Activated CD4-positive, CD25-positive, alpha-beta regulatory T cell treated with anti-CD3 and anti-CD28 coated beads, Interleukin-2, amount 50 U/mL, for 24 hours (primary cell): Measurements from ENCODE around the gene SMPDL3A.

Source experiments
- ATAC-seq, 2 donors: fragments of 150-1000 bp; cut with Tn5 transposase; one replicate each; pipeline ENCODE4 v1.10.0; 2021; ENCODE audit warnings: mild to moderate bottlenecking in 1 of 2, moderate library complexity in 1 of 2

Gene SMPDL3A

GRCh38 chr6:122778302-122778701 lies 10.8 kb upstream of the SMPDL3A start:
- no peak for ATAC-seq

- ATAC-seq, result no peak
Observed at GRCh38 chr6:122778985-122779661, 9.9 kb upstream of the SMPDL3A start.

- no peak for ATAC-seq
Observed at GRCh38 chr6:122779667-122780066, 9.4 kb upstream of the SMPDL3A start, which contains the start of gene FABP7. Gene FABP7 (plus strand): TSS chr6:122779716. CDS start chr6:122779795, 79 bp downstream.

- no peak for ATAC-seq
Observed at GRCh38 chr6:122780114-122780513, 8.9 kb upstream of the SMPDL3A start.

- ATAC-seq, result no peak
Observed at GRCh38 chr6:122781716-122782115, 7.3 kb upstream of the SMPDL3A start.

- ATAC-seq, result no peak
Observed at GRCh38 chr6:122783401-122783800, 5.7 kb upstream of the SMPDL3A start.

GRCh38 chr6:122785891-122786290 lies 3.2 kb upstream of the SMPDL3A start:
- no peak for ATAC-seq

GRCh38 chr6:122787721-122788120 lies 1.3 kb upstream of the SMPDL3A start:
- no peak for ATAC-seq

- no peak for ATAC-seq
Observed at GRCh38 chr6:122788208-122788607, 850 bp upstream of the SMPDL3A start.

- ATAC-seq, result no peak
Observed at GRCh38 chr6:122788663-122789181, 336 bp upstream of the SMPDL3A start.

- no peak for ATAC-seq
Observed at GRCh38 chr6:122790028-122790422, 967 bp downstream of the SMPDL3A start.

GRCh38 chr6:122790423-122791309 lies 1.6 kb downstream of the SMPDL3A start:
- ATAC-seq, result no peak

GRCh38 chr6:122791310-122791679 lies 2.2 kb downstream of the SMPDL3A start:
- ATAC-seq, result no peak

GRCh38 chr6:122792766-122793165 lies 3.7 kb downstream of the SMPDL3A start:
- ATAC-seq, result no peak

- ATAC-seq, result no peak
Observed at GRCh38 chr6:122797537-122797936, 8.5 kb downstream of the SMPDL3A start.

GRCh38 chr6:122798099-122798641 lies 9.1 kb downstream of the SMPDL3A start:
- ATAC-seq, result peak; percentile 51 to 56

GRCh38 chr6:122799140-122799745 lies 10.2 kb downstream of the SMPDL3A start:
- ATAC-seq, result no peak

GRCh38 chr6:122799916-122800686 lies 11.0 kb downstream of the SMPDL3A start:
- no peak for ATAC-seq

GRCh38 chr6:122800906-122801305 lies 11.8 kb downstream of the SMPDL3A start:
- no peak for ATAC-seq

- ATAC-seq, result no peak
Observed at GRCh38 chr6:122801397-122801796, 12.3 kb downstream of the SMPDL3A start.

GRCh38 chr6:122803171-122803661 lies 14.2 kb downstream of the SMPDL3A start:
- no peak for ATAC-seq

GRCh38 chr6:122804962-122805485 lies 16.0 kb downstream of the SMPDL3A start:
- no peak for ATAC-seq
